ENCODE measurements around the gene FOXM1.
"Not testable (repeated sequence)": the region's sequence is repeated elsewhere in the genome, so short reads cannot be mapped to it uniquely, and the experiment has no call there.

The FOXM1 gene

GRCh38 chr12:2884810-2885209 is 7.8 kb upstream of the FOXM1 start:
- DNase-seq (ENCODE audit: low spot score): no peak

- no peak for DNase-seq (ENCODE audit: low spot score)
Measured at GRCh38 chr12:2879853-2880252, 2.9 kb upstream of the FOXM1 start.

- no peak for DNase-seq (ENCODE audit: low spot score)
Measured at GRCh38 chr12:2877953-2878732, 1.2 kb upstream of the FOXM1 start.

- peak; percentile 48 for DNase-seq (ENCODE audit: low spot score)
Measured at GRCh38 chr12:2876431-2877046, 435 bp downstream of the FOXM1 start.

- peak; percentile 63 for DNase-seq (ENCODE audit: low spot score)
Measured at GRCh38 chr12:2868986-2869632, 7.9 kb downstream of the FOXM1 start.

GRCh38 chr12:2864198-2864597 is 12.8 kb downstream of the FOXM1 start:
- DNase-seq (ENCODE audit: low spot score): no peak

GRCh38 chr12:2863402-2863801 is 13.6 kb downstream of the FOXM1 start:
- not testable (repeated sequence) for DNase-seq (ENCODE audit: low spot score)

- DNase-seq (ENCODE audit: low spot score): no peak
Measured at GRCh38 chr12:2862876-2863275, 14.1 kb downstream of the FOXM1 start.

- no peak for DNase-seq (ENCODE audit: low spot score)
Measured at GRCh38 chr12:2860170-2860569, 16.8 kb downstream of the FOXM1 start.

- no peak for DNase-seq (ENCODE audit: low spot score)
Measured at GRCh38 chr12:2858944-2859421, 18.0 kb downstream of the FOXM1 start.

- DNase-seq (ENCODE audit: low spot score): no peak
Measured at GRCh38 chr12:2858334-2858733, 18.6 kb downstream of the FOXM1 start.

- DNase-seq (ENCODE audit: low spot score): no peak
Measured at GRCh38 chr12:2857576-2857975, 19.4 kb downstream of the FOXM1 start.

GRCh38 chr12:2857021-2857431 is 19.9 kb downstream of the FOXM1 start, which contains the start of gene TEX52:
TSS of gene TEX52 (minus strand) at chr12:2857039. CDS start at chr12:2857026, 13 bp downstream.
- no peak for DNase-seq (ENCODE audit: low spot score)

- DNase-seq (ENCODE audit: low spot score): no peak
Measured at GRCh38 chr12:2856051-2856450, 20.9 kb downstream of the FOXM1 start.

GRCh38 chr12:2855546-2855945 is 21.4 kb downstream of the FOXM1 start:
- DNase-seq (ENCODE audit: low spot score): no peak

- DNase-seq (ENCODE audit: low spot score): no peak
Measured at GRCh38 chr12:2854669-2855453, 22.1 kb downstream of the FOXM1 start.

- peak; percentile 92 for DNase-seq (ENCODE audit: low spot score)
Measured at GRCh38 chr12:2853626-2854025, 23.3 kb downstream of the FOXM1 start.

GRCh38 chr12:2851931-2852330 is 25.0 kb downstream of the FOXM1 start:
- no peak for DNase-seq (ENCODE audit: low spot score)

GRCh38 chr12:2845280-2845679 is 31.7 kb downstream of the FOXM1 start:
- peak; percentile 56 for DNase-seq (ENCODE audit: low spot score)

GRCh38 chr12:2844786-2845185 is 32.2 kb downstream of the FOXM1 start:
- peak; percentile 29 for DNase-seq (ENCODE audit: low spot score)

GRCh38 chr12:2842948-2843347 is 34.0 kb downstream of the FOXM1 start:
- no peak for DNase-seq (ENCODE audit: low spot score)

GRCh38 chr12:2841056-2841650 is 35.8 kb downstream of the FOXM1 start:
- DNase-seq (ENCODE audit: low spot score): no peak
